ENCODE results near the gene ATP6V1A.
"Not testable (repeated sequence)": the region's sequence is repeated elsewhere in the genome, so short reads cannot be mapped to it uniquely, and the experiment has no call there.

Gene ATP6V1A

DNA sequence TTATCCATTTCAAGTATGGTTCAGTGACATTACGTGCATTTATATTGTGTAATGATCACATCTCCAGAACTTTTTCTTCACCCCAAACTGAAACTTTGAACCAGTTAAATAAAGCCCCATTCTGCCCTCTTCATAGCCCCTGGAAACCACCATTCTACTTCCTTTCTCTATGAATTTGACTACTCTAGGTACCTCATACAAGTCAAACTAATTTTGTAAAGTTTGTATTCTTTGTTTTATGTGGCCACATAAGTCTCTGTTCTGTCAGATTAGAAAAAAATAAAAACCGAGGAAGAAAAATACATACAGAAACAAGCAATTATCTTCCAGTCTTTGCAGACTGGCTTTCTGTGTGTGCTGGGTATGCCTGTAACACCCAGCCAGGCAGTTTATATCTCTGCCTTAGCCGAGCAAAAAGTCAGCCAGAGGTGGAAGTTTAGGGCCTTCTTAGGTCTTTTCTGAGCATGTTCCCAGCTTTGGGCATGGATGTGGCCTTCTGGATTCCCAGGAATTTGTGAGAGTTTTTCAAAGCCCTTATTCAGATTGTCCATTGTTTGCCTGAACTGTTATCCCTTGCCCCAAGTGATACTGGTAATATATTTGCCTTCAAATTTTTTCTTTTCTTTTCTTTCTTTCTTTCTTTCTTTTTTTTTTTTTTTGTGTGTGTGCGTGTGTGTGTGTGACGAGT, 85.8 kb downstream of the ATP6V1A start:
- H3K27me3 Mint-ChIP-seq: no peaks in the 10 kb centered on the region
- H3K36me3 Mint-ChIP-seq: no peaks in the 10 kb centered on the region
- peaks cover 3% of the 10 kb centered on the region for H3K4me1 Mint-ChIP-seq
- no peak overlapping the region for H3K4me3 Mint-ChIP-seq
- H3K27ac Mint-ChIP-seq: no peak overlapping the region
- H3K9me3 Mint-ChIP-seq: no peaks in the 10 kb centered on the region

DNA sequence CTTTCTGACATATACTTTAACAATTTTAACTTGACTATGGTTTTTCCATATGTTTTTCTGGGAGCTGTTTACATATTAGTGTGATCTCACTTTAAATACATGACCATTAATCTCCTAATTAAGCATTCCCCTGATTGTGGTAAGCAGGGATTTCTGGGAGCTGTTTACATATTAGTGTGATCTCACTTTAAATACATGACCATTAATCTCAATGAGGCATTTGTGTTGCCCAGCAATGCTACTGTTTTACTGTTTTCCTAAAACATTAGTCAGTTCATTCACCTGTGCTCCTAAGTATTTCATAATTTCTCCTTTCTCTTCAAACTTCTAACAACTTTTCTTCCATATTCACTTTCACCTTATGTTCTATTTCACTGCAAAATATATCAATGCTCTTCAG, 88.1 kb downstream of the ATP6V1A start:
- Mint-ChIP-seq H3K36me3 (no peaks in the 10 kb centered on the region), H3K4me3 (no peak overlapping the region), H3K27ac (no peak overlapping the region), H3K4me1 (peaks cover 10% of the 10 kb centered on the region), H3K9me3 (no peaks in the 10 kb centered on the region), H3K27me3 (no peaks in the 10 kb centered on the region)

DNA sequence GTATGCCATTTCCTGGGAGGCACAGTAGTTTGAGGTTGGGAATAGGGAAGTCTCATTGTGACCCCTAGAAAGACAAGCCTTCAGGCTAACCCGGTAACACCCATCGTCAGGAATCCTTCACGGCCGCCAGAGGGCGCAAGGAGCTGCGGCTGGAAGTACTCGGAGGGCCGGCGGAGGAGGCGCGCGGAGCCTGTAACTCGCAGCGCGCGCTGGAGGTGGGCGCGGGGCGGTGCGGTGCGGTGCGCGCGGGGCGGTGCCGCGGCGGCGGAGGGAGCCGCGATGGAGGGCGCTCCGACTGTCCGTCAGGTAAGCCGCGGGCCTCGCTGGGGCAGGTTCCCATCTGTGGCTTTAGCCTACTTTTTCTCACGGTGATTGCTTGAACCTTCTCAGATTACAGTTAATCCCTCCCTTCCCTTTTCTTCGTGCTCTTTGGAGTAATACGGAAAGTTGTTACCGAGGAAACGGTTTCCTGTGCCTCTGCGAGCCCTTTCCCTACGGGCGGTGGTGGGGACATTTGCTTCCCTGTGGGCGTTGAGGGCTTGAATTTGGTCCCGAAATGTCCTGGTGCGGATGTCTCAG, 91.9 kb downstream of the ATP6V1A start, which contains the start of gene GRAMD1C:
Gene GRAMD1C (plus strand): TSS at position 158 of the 579 bp plus-strand sequence. CDS start 122 bp downstream, at position 280.
- Mint-ChIP-seq H3K4me3 (peak within 1 kb of the TSS; percentile 76), H3K9me3 (no peaks in the 10 kb centered on the region), H3K4me1 (peaks cover 6% of the 10 kb centered on the region), H3K36me3 (no peaks in the 10 kb centered on the region), H3K27ac (peak within 1 kb of the TSS; percentile 62), H3K27me3 (no peaks in the 10 kb centered on the region)

DNA sequence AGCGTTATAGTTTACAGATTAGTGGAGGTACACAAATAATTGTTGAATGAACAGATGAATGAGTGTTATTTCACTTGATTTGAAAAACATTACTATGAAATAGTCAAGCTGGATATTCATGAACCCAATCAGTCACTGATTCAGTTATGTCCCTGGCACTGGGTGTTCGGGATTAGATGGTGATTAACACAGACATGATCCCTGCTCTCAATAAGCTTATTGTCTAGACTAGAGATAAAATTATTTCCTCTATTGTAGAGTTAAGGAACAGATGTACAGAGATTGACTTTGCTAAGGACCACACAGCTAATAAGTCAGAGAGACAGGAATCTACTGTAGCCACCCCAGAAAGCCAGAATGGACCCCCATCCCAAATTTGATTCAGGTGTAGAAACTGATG, 92.7 kb downstream of the ATP6V1A start:
- H3K27me3 Mint-ChIP-seq: no peaks in the 10 kb centered on the region
- H3K27ac Mint-ChIP-seq: peak overlapping the region; percentile 62
- H3K4me1 Mint-ChIP-seq: peaks cover 6% of the 10 kb centered on the region
- H3K9me3 Mint-ChIP-seq: no peaks in the 10 kb centered on the region
- H3K4me3 Mint-ChIP-seq: peak overlapping the region; percentile 76
- H3K36me3 Mint-ChIP-seq: no peaks in the 10 kb centered on the region

DNA sequence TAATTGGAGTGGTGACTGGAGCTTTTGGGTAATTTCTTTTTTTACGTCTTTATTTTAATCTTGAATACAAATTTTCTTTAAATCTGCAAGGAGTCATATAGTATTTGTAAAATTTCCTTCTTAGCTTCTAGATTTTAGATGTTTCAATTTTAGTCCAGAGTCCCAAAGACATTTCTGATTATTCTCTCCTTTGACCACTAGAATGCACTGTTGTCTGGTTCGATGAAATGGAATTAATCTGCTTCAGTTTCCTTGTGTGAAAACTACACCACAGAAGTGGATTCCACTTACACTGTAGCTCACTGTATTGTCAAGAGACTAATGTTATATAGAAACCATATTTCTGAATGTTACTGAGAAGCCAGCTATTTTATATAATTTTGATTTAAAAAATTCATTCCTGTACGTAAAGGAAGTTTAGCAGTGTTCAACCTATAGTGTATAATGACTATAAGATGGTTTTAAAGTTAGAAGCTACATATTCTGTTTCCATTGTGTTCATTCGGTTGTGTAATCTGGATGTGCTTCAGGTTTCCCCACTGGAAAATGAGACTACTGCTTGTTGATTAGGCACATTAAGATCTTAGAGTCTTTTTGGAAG, 97.9 kb downstream of the ATP6V1A start:
- H3K4me1 Mint-ChIP-seq: no peaks in the 10 kb centered on the region
- no peaks in the 10 kb centered on the region for H3K9me3 Mint-ChIP-seq
- H3K36me3 Mint-ChIP-seq: no peaks in the 10 kb centered on the region
- no peak overlapping the region for H3K4me3 Mint-ChIP-seq
- H3K27ac Mint-ChIP-seq: no peak overlapping the region
- no peaks in the 10 kb centered on the region for H3K27me3 Mint-ChIP-seq

DNA sequence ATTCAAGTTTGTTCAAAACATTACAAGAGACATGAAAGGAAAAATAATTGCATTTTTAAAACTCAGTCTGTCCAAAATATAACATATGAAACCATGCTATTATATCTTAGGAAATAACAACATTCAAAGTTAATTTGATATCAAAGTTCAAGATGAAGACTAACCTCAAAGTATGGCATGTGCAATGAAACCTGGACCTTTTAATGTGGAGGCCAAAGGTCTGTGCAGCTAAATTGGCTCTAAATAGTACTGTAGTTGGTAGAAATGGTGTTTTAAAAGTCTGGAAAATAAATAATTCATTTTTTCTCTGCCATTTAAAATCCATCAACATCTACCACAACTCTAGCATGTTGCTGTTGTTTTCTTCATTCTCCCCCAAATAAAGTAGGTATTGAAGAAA, 100.4 kb downstream of the ATP6V1A start:
- Mint-ChIP-seq H3K27ac (no peak overlapping the region), H3K27me3 (no peaks in the 10 kb centered on the region), H3K9me3 (no peaks in the 10 kb centered on the region), H3K4me3 (no peak overlapping the region), H3K4me1 (no peaks in the 10 kb centered on the region), H3K36me3 (no peaks in the 10 kb centered on the region)

DNA sequence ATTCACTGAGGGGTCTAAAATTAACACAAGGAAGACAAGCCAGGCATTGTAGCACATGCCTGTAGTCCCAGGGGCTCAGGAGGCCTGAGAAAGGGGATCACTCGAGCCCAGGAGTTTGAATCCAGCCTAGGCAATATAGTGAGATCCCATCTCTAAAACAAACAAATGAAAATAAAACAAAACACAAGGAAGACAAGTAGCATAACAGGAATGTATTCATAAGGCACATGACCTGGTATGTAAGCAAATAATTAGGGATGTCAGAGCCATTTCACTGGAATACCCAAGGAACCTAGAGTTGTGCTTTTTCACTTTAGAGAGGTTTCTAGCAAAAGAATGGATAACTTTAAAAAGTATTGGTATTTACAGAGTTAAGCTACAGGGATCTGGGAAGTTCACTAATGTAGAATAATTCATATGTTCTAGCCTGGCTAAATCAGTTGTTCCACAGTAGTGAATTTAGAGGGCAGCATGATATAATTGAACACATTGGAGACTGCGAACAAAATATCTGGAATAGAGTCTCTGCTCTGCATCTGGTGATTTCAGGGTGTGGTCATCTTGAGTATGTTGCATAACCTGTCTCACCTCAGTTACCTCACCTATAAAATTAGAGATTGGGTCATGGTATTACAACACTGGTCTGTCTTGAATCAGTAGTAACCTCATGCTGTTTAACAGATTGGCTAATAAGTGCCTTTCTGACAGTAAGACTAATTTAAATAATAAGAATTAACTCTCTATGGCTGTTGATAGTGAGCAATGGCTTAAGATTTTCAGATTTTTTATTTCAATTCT, 101.0 kb downstream of the ATP6V1A start:
- H3K27ac Mint-ChIP-seq: no peak overlapping the region
- no peaks in the 10 kb centered on the region for H3K36me3 Mint-ChIP-seq
- H3K9me3 Mint-ChIP-seq: no peaks in the 10 kb centered on the region
- H3K4me3 Mint-ChIP-seq: no peak overlapping the region
- no peaks in the 10 kb centered on the region for H3K4me1 Mint-ChIP-seq
- H3K27me3 Mint-ChIP-seq: no peaks in the 10 kb centered on the region

DNA sequence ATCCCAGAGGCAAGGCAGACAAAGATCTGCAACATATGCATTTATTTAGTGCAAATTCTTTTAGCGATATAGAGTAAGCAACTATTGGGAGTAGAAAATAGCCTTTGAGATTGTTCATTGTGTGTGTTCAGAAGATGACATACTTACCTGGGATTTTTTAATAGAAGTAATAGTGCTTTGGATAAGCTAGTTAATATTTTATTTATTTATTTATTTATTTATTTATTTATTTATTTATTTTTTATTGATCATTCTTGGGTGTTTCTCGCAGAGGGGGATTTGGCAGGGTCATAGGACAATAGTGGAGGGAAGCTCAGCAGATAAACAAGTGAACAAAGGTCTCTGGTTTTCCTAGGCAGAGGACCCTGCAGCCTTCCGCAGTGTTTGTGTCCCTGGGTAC, 102.2 kb downstream of the ATP6V1A start:
- not testable (repeated sequence) for H3K4me3 Mint-ChIP-seq, H3K4me1 Mint-ChIP-seq, H3K27me3 Mint-ChIP-seq, H3K36me3 Mint-ChIP-seq, H3K9me3 Mint-ChIP-seq, H3K27ac Mint-ChIP-seq

DNA sequence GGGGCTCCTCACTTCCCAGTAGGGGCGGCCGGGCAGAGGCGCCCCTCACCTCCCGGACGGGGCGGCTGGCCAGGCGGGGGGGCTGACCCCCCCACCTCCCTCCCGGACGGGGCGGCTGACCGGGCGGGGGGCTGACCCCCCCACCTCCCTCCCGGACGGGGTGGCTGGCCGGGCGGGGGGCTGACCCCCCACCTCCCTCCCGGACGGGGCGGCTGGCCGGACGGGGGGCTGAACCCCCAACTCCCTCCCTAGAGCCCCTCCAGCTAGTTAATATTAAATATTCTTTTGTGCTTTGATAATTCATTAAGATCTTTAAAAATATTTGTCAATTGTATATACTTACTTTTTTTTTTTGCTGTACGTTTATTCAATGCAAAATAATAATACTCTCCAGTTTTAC, 103.0 kb downstream of the ATP6V1A start:
- not testable (repeated sequence) for H3K4me1 Mint-ChIP-seq, H3K9me3 Mint-ChIP-seq, H3K27ac Mint-ChIP-seq, H3K27me3 Mint-ChIP-seq, H3K4me3 Mint-ChIP-seq, H3K36me3 Mint-ChIP-seq

DNA sequence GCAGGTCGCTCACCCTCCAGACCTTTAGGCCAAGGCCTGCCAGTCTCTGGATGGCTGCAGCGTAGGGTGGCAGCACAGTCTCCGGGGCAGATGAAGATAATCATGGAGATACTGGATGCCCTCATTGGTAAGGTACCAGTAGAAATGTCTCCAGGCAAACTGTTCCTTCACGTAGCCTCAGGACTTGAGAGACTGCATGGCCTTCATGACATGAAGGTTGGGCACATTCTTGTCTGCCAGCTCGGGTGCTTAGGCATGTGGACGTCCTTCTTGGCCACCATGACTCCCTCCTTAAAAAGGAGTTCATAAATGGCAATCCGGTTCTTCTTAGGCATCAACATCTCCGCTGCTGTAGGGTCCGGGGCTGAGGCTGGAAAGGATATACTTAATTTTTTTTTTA, 103.6 kb downstream of the ATP6V1A start:
- H3K4me3 Mint-ChIP-seq, H3K27me3 Mint-ChIP-seq, H3K36me3 Mint-ChIP-seq, H3K27ac Mint-ChIP-seq, H3K9me3 Mint-ChIP-seq, H3K4me1 Mint-ChIP-seq: not testable (repeated sequence)

DNA sequence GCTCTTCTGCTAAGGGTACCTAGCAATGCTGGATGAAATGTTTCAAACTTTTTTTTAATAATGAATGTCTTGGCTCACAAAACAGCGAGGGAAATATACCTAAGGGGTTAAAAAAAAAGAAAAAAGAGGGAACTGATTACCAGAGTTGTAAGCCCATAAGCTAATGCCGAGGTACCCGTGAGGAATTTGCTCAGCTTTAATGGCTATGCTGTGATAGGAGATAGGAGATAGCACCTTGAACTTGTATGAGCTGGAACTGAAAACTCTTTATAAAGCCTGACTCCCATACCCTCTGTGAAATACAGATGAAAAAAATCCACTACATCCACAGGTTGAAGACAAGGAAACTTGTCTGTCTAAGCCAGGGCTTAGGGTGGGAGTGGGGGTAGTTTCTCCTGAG, 105.7 kb downstream of the ATP6V1A start:
- no peaks in the 10 kb centered on the region for H3K9me3 Mint-ChIP-seq
- no peak overlapping the region for H3K27ac Mint-ChIP-seq
- H3K36me3 Mint-ChIP-seq: no peaks in the 10 kb centered on the region
- H3K4me3 Mint-ChIP-seq: no peak overlapping the region
- H3K27me3 Mint-ChIP-seq: peaks cover 2% of the 10 kb centered on the region
- no peaks in the 10 kb centered on the region for H3K4me1 Mint-ChIP-seq

Measured in activated naive CD4-positive, alpha-beta T cell treated with anti-CD3 and anti-CD28 coated beads, Interleukin-2, amount 50 U/mL, for 24 hours (primary cell).